Stomach (tissue), 9 donors: Measurements from ENCODE around the gene HOOK2. TPM values are rescaled to one million over a fixed set of nuclear protein-coding genes. Genes with fewer than 3 reads are reported as not detected.
A peak's percentile ranks its signal among the peaks of the same experiment; 100 is the strongest.

Source experiments
- DNase-seq, 2 donors: peaks; one replicate each; pipeline versions ENCODE4 v3.0.0 to v3.0.0-alpha.2; 2013 to 2019
- H3K27ac ChIP-seq, 5 donors: fragments of 200-600 bp in 4 of 5; sonication (generic) in 4 of 5; one replicate each; pipeline ENCODE4 v1.5.1; 2013 to 2019; ENCODE audit warnings: mild to moderate bottlenecking in 1 of 5, moderate library complexity in 1 of 5
- H3K27me3 ChIP-seq, 3 donors: fragments of 200-600 bp; sonication (generic); one replicate each; pipeline ENCODE4 v1.5.1; 2017 to 2019; ENCODE audit warnings: mixed run types in 1 of 3
- H3K36me3 ChIP-seq, 4 donors: fragments of 200-600 bp; sonication (generic); 1 replicate in 3 of 4; 2 replicates in 1 of 4; pipeline ENCODE4 v1.5.1; 2016 to 2019
- H3K4me1 ChIP-seq, 4 donors: fragments of 200-600 bp; sonication (generic); one replicate each; pipeline ENCODE4 v1.5.1; 2016 to 2019
- H3K4me3 ChIP-seq, 4 donors: fragments of 200-600 bp; sonication (generic) in 3 of 4; one replicate each; pipeline ENCODE4 v1.5.1; 2016 to 2019; ENCODE audit warnings: mild to moderate bottlenecking in 1 of 4
- H3K9me3 ChIP-seq, 4 donors: fragments of 200-600 bp; sonication (generic); one replicate each; pipeline ENCODE4 v1.5.1; 2016 to 2019
- CTCF ChIP-seq, 7 experiments: fragments of 450-650 bp in 4 of 7; fragments of 200-600 bp in 3 of 7; sonication (generic) in 3 of 7; IDR thresholded peaks; one replicate each; pipeline ENCODE4 v1.5.1; 2016 to 2019; ENCODE audit warnings: antibody characterized with exemption in 7 of 7, control low read depth in 2 of 7, mild to moderate bottlenecking in 1 of 7
- EP300 ChIP-seq: sonication (generic); formaldehyde crosslinking; IDR thresholded peaks from one replicate; pipeline ENCODE4 v1.6.1; 2017; ENCODE audit warnings: antibody characterized with exemption
- POLR2A ChIP-seq, 4 donors: fragments of 450-650 bp; IDR thresholded peaks; one replicate each; pipeline ENCODE4 v1.6.1; 2016; ENCODE audit warnings: antibody characterized with exemption in 4 of 4, control low read depth in 2 of 4, mild to moderate bottlenecking in 1 of 4, moderate library complexity in 1 of 4
- POLR2AphosphoS5 ChIP-seq, 3 donors: sonication (generic); formaldehyde crosslinking; IDR thresholded peaks; one replicate each; pipeline ENCODE4 v1.6.1; 2016; ENCODE audit warnings: antibody characterized with exemption in 3 of 3
- WGBS, 5 donors: extraction: QIAGEN DNeasy Blood & Tissue Kit in 3 of 5; methylation state at CpG; one replicate each; pipeline versions ENCODE4 v1.1.5 to v1.1.7; 2013 to 2018; 5-methylcytosine and 5-hydroxymethylcytosine counted together
- intact Hi-C: fragments of 100-400 bp; cut with DNase I; formaldehyde crosslinking; loops from one replicate; pipeline ENCODE4 v1.15.1; 2023; ENCODE audit warnings: low total_unique reads
- polyA plus RNA-seq, 3 donors: library from polyadenylated mRNA; stranded (reverse); fragments of 200-250 nt; gene quantifications; one replicate each; pipeline ENCODE4 v1.2.3, GENCODE V29; 2013
- total RNA-seq, 5 donors: library from RNA; depleted of rRNA; stranded (reverse); fragments of >200 nt; gene quantifications; one replicate each; pipeline versions ENCODE4 v1.1.0 to v1.2.3, GENCODE V29; 2014 to 2016
- donor health status: healthy with polysubstance abuse.
- donor health status: Bipolar disorder and iron deficiency.
- donor health status: healthy.

The HOOK2 gene
- total and polyA plus RNA-seq, 8 donors = 30.1 to 797 (median 70.4) TPM

GRCh38 chr19:12801466-12802266 is 26.3 kb upstream of the HOOK2 start, which contains the start of the genes PRDX2 and THSD8:
Gene PRDX2, minus strand, starts transcription at chr19:12801800. Its CDS starts 539 bp downstream, at chr19:12801261.
Gene THSD8, plus strand, starts transcription at chr19:12802069. Its CDS starts 3 bp downstream, at chr19:12802072.
- peak; percentile 87 to 95 for DNase-seq
- H3K36me3 ChIP-seq = peaks cover 12 to 38% (median 33%) of the 10 kb centered on the region in 4 donors
- H3K27me3 ChIP-seq = peaks cover 0 to 6% (median 0%) of the 10 kb centered on the region in 3 donors
- H3K4me3 ChIP-seq = peak within 1 kb of the TSS; percentile 80 to 86 (median 80)
- no peaks in the 10 kb centered on the region for H3K9me3 ChIP-seq
- intact Hi-C loops = loop anchor here (5.0 kb wide), 1 partner anchor 34 kb away; no protein-coding TSS in a partner anchor
- TF ChIP-seq POLR2A (IDR thresholded peaks at IDR 0.05) (peak in 2 of 4 donors; percentile 36 to 84), EP300 (no peak), POLR2AphosphoS5 (IDR thresholded peaks at IDR 0.05) (peak; percentile 86 to 98 (median 97)), CTCF (IDR thresholded peaks at IDR 0.05) (no peak)
- peaks cover 13 to 50% (median 36%) of the 10 kb centered on the region in 4 donors for H3K4me1 ChIP-seq
- peak within 1 kb of the TSS; percentile 76 to 86 (median 83) for H3K27ac ChIP-seq
- WGBS, 5 donors = 0 to 2% (median 0%) methylated on average over 27 to 78 of the region's 78 CpGs

- Histone ChIP-seq H3K4me3 (peak overlapping the region; percentile 80 to 86 (median 80)), H3K27ac (peak overlapping the region; percentile 76 to 86 (median 83)), H3K36me3 (peaks cover 12 to 38% (median 33%) of the 10 kb centered on the region in 4 donors), H3K27me3 (peaks cover 0 to 6% (median 0%) of the 10 kb centered on the region in 3 donors), H3K9me3 (no peaks in the 10 kb centered on the region), H3K4me1 (peaks cover 16 to 50% (median 36%) of the 10 kb centered on the region in 4 donors)
- 6 to 13% (median 8%) methylated on average over 22 to 38 of the region's 38 CpGs for WGBS, 5 donors
- intact Hi-C loops = loop anchor here (5.0 kb wide), 1 partner anchor 34 kb away; no protein-coding TSS in a partner anchor
- peak in 1 of 2 donors; percentile 55 for DNase-seq
- no peak for TF ChIP-seq POLR2AphosphoS5 (IDR thresholded peaks at IDR 0.05)
- TF ChIP-seq POLR2A (IDR thresholded peaks at IDR 0.05) = no peak
- TF ChIP-seq CTCF (IDR thresholded peaks at IDR 0.05) = no peak
- no peak for TF ChIP-seq EP300
These were observed 25.6 kb upstream of the HOOK2 start for GRCh38 chr19:12800923-12801465.

DNA sequence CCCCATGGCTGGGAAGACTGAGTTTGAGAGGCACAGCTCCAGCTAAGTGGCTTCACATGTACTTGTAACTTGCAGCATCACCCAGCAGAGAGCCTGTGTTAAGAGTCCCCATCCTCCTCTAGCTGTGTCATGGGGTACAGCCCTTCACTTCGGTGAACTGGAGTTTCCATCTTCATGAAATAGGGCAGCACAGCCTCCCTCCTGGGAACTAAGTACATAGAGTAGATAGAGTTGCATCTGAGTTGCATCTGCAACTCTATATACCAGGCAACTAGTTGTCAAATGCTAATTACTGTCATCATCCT is 25.1 kb upstream of the HOOK2 start:
- H3K4me1 ChIP-seq = peaks cover 20 to 54% (median 39%) of the 10 kb centered on the region in 4 donors
- H3K27ac ChIP-seq = peak overlapping the region in 4 of 5 donors; percentile 4 to 86 (median 84)
- 25 to 90% (median 55%) methylated on average over 1 of the region's 1 CpG for WGBS, 5 donors
- peaks cover 0 to 6% (median 0%) of the 10 kb centered on the region in 3 donors for H3K27me3 ChIP-seq
- no peak for DNase-seq
- peaks cover 12 to 38% (median 33%) of the 10 kb centered on the region in 4 donors for H3K36me3 ChIP-seq
- H3K4me3 ChIP-seq = peak overlapping the region; percentile 80 to 86 (median 80)
- H3K9me3 ChIP-seq = no peaks in the 10 kb centered on the region
- intact Hi-C loops = loop anchor here (5.0 kb wide), 1 partner anchor 33 kb away; no protein-coding TSS in a partner anchor
- TF ChIP-seq POLR2A (IDR thresholded peaks at IDR 0.05) (no peak), EP300 (no peak)

DNA sequence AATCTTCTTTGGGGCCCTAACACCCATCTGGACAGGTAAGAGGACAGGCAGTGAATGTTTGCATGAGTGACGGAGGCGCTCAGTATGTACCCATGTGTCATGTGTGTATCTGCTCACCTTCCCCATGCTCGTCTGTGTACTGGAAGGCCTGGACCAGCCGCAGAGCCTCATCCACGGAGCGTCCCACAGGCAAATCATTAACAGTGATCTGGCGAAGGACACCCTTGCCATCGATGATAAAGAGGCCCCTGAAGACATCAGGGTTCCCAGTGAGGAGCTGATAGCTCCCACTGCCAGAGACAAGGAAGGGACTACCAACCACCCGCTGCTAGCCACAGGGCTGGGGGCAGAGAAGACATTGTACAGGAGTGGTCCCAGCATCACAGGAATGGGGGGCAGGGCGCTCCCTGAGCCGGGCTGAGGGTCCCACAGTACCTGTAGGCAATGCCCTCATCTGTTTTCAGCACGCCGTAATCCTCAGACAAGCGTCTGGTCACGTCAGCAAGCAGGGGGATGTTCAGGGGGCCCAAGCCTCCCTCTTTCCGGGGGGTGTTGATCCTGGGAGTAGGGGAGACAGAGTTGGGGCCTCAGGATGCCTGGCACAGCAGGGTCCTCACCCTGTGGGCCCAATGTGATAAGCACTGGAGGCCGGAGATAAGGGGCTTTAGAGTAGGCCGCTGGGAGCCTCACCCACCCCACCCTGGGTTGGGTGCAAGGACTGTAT is 24.6 kb upstream of the HOOK2 start:
- H3K4me3 ChIP-seq = peak overlapping the region; percentile 80 to 86 (median 80)
- peaks cover 20 to 58% (median 41%) of the 10 kb centered on the region in 4 donors for H3K4me1 ChIP-seq
- no peak for TF ChIP-seq CTCF (IDR thresholded peaks at IDR 0.05)
- no peak for TF ChIP-seq POLR2AphosphoS5 (IDR thresholded peaks at IDR 0.05)
- no peak for TF ChIP-seq POLR2A (IDR thresholded peaks at IDR 0.05)
- TF ChIP-seq EP300 = no peak
- WGBS, 5 donors = 74 to 92% (median 81%) methylated on average over 15 to 18 of the region's 18 CpGs
- peaks cover 0 to 6% (median 0%) of the 10 kb centered on the region in 3 donors for H3K27me3 ChIP-seq
- peak overlapping the region in 3 of 5 donors; percentile 4 to 86 (median 86) for H3K27ac ChIP-seq
- H3K9me3 ChIP-seq = no peaks in the 10 kb centered on the region
- peaks cover 12 to 38% (median 33%) of the 10 kb centered on the region in 4 donors for H3K36me3 ChIP-seq
- no peak for DNase-seq
- intact Hi-C loops = loop anchor here (5.0 kb wide), 1 partner anchor 33 kb away; no protein-coding TSS in a partner anchor
